DND-41 (cell line): Measurements from ENCODE around the gene IFITM10.

Experiments used
- ATAC-seq: fragments of 200-7000 bp; cut with Tn5 transposase; 3 replicates; pipeline ENCODE4 v1.9.1; 2021; ENCODE audit warnings: low read depth; ENCODE audit not compliant: insufficient read depth
- DNase-seq: peaks from one replicate; pipeline ENCODE4 v3.0.0-alpha.2; 2020
- H2AFZ ChIP-seq: 2 replicates; pipeline ENCODE4 v1.6.0; 2012; ENCODE audit warnings: low read depth, low read length
- H3K27ac ChIP-seq: 2 replicates; pipeline ENCODE4 v1.5.1; 2012; ENCODE audit warnings: low read length, inconsistent platforms
- H3K27me3 ChIP-seq: fragments of 200-600 bp; sonication (generic); 2 replicates; pipeline ENCODE4 v1.6.0; 2012; ENCODE audit warnings: low read length, mild to moderate bottlenecking, inconsistent platforms; ENCODE audit not compliant: insufficient read depth, poor library complexity
- H3K36me3 ChIP-seq: 2 replicates; pipeline ENCODE4 v1.5.1; 2012; ENCODE audit warnings: low read length, inconsistent platforms; ENCODE audit not compliant: insufficient read depth
- H3K4me1 ChIP-seq: 2 replicates; pipeline ENCODE4 v1.5.1; 2012; ENCODE audit warnings: mild to moderate bottlenecking, low read length; ENCODE audit not compliant: insufficient read depth
- H3K4me2 ChIP-seq: 2 replicates; pipeline ENCODE4 v1.6.0; 2012; ENCODE audit warnings: mild to moderate bottlenecking, moderate library complexity, low read length, inconsistent platforms; ENCODE audit not compliant: insufficient read depth
- H3K4me3 ChIP-seq, 2 experiments: fragments of 200-600 bp in 1 of 2; shearing (Covaris generic) in 1 of 2; 2 replicates each; pipeline ENCODE4 v1.5.1; 2012 to 2016; ENCODE audit warnings: inconsistent platforms in 2 of 2, low read length in 2 of 2, mild to moderate bottlenecking in 2 of 2, low read depth in 1 of 2, moderate library complexity in 1 of 2
- H3K79me2 ChIP-seq: 2 replicates; pipeline ENCODE4 v1.6.0; 2012; ENCODE audit warnings: low read length, inconsistent platforms; ENCODE audit not compliant: insufficient read depth
- H3K9ac ChIP-seq: 2 replicates; pipeline ENCODE4 v1.6.0; 2012; ENCODE audit warnings: low read depth, mild to moderate bottlenecking, inconsistent platforms, low read length, moderate library complexity
- H3K9me3 ChIP-seq: 2 replicates; pipeline ENCODE4 v1.5.1; 2012; ENCODE audit warnings: low read length, moderate library complexity, mild to moderate bottlenecking, inconsistent platforms; ENCODE audit not compliant: insufficient read depth, severe bottlenecking
- H4K20me1 ChIP-seq: 2 replicates; pipeline ENCODE4 v1.6.0; 2012; ENCODE audit warnings: low read length; ENCODE audit not compliant: insufficient read depth
- CTCF ChIP-seq: IDR thresholded peaks from 2 replicates; pipeline ENCODE4 v1.5.1; 2012; ENCODE audit warnings: borderline replicate concordance, low read length, moderate library complexity, mild to moderate bottlenecking; ENCODE audit not compliant: poor library complexity, severe bottlenecking; ENCODE audit errors: extremely low read depth
- EZH2 ChIP-seq: IDR thresholded peaks from 3 replicates; pipeline ENCODE4 v1.6.1; 2012; ENCODE audit warnings: borderline replicate concordance, low read depth, mild to moderate bottlenecking, moderate library complexity, low read length, inconsistent platforms; ENCODE audit not compliant: severe bottlenecking

The IFITM10 gene

GRCh38 chr11:1742869-1743584 is 7.4 kb downstream of the IFITM10 start:
- no peak for TF ChIP-seq CTCF
- TF ChIP-seq EZH2, result no peak
- no peak overlapping the region for H3K27ac ChIP-seq
- H3K9me3 ChIP-seq, result no peaks in the 10 kb centered on the region

GRCh38 chr11:1742371-1742770 is 8.0 kb downstream of the IFITM10 start:
- Histone ChIP-seq H3K9ac (no peak overlapping the region), H3K27ac (no peak overlapping the region), H3K4me2 (no peak overlapping the region), H3K27me3 (no peaks in the 10 kb centered on the region), H4K20me1 (no peaks in the 10 kb centered on the region), H3K9me3 (peaks cover 5% of the 10 kb centered on the region), H3K4me1 (no peaks in the 10 kb centered on the region), H3K36me3 (peaks cover 10% of the 10 kb centered on the region; the same call in 1 of the 2 replicates), H3K79me2 (no peaks in the 10 kb centered on the region), H2AFZ (no peak overlapping the region), H3K4me3 (no peak overlapping the region)
- ATAC-seq, result no peak
- DNase-seq, result no peak
- no peak for TF ChIP-seq EZH2
- no peak for TF ChIP-seq CTCF

More at GRCh38 chr11:1742869-1743584, 7.4 kb downstream of the IFITM10 start:
- Histone ChIP-seq H4K20me1 (no peaks in the 10 kb centered on the region), H3K4me1 (no peaks in the 10 kb centered on the region), H3K4me3 (no peak overlapping the region), H3K9ac (no peak overlapping the region), H2AFZ (no peak overlapping the region), H3K36me3 (peaks cover 10% of the 10 kb centered on the region; the same call in 1 of the 2 replicates), H3K4me2 (no peak overlapping the region), H3K27me3 (no peaks in the 10 kb centered on the region), H3K79me2 (no peaks in the 10 kb centered on the region)
- no peak for ATAC-seq
- DNase-seq, result no peak

GRCh38 chr11:1741741-1742140 is 8.7 kb downstream of the IFITM10 start:
- H3K27me3 ChIP-seq, result no peaks in the 10 kb centered on the region
- ATAC-seq, result no peak
- H2AFZ ChIP-seq, result no peak overlapping the region
- H4K20me1 ChIP-seq, result no peaks in the 10 kb centered on the region
- peaks cover 10% of the 10 kb centered on the region for H3K9me3 ChIP-seq
- no peak overlapping the region for H3K4me3 ChIP-seq
- TF ChIP-seq CTCF (no peak), EZH2 (no peak)
- peaks cover 8% of the 10 kb centered on the region; the same call in 1 of the 2 replicates for H3K36me3 ChIP-seq
- no peak for DNase-seq
- H3K79me2 ChIP-seq, result no peaks in the 10 kb centered on the region
- no peak overlapping the region for H3K27ac ChIP-seq
- no peak overlapping the region for H3K9ac ChIP-seq
- no peak overlapping the region for H3K4me2 ChIP-seq
- H3K4me1 ChIP-seq, result no peaks in the 10 kb centered on the region
